Activated T-cell treated with anti-CD3 and anti-CD28 coated beads, Interleukin-2, amount 50 U/mL, for 24 hours (primary cell): ENCODE data around the gene EPM2A.
"Not testable (repeated sequence)": the region's sequence is repeated elsewhere in the genome, so short reads cannot be mapped to it uniquely, and the experiment has no call there.

Experiments used
- DNase-seq: peaks from one replicate; pipeline ENCODE4 v3.0.0-alpha.2; 2020
- H3K27ac Mint-ChIP-seq: 2 replicates; pipeline ENCODE4 v1.8.0; 2020; ENCODE audit warnings: mild to moderate bottlenecking, mixed read lengths
- H3K27me3 Mint-ChIP-seq: 2 replicates; pipeline ENCODE4 v1.8.0; 2020; ENCODE audit warnings: mixed read lengths
- H3K36me3 Mint-ChIP-seq: 2 replicates; pipeline ENCODE4 v1.8.0; 2020; ENCODE audit warnings: low read depth, mixed read lengths
- H3K4me1 Mint-ChIP-seq: 2 replicates; pipeline ENCODE4 v1.8.0; 2020; ENCODE audit warnings: low read depth, mixed read lengths
- H3K4me3 Mint-ChIP-seq: 2 replicates; pipeline ENCODE4 v1.8.0; 2020; ENCODE audit warnings: mild to moderate bottlenecking, moderate library complexity, mixed read lengths
- H3K9me3 Mint-ChIP-seq: 2 replicates; pipeline ENCODE4 v1.8.0; 2020; ENCODE audit warnings: mixed read lengths

Gene EPM2A

GRCh38 chr6:145721144-145721543 lies 14.2 kb downstream of the EPM2A start:
- H3K36me3 Mint-ChIP-seq, result peaks cover 38% of the 10 kb centered on the region
- no peak for DNase-seq
- H3K4me3 Mint-ChIP-seq, result no peak overlapping the region
- no peak overlapping the region for H3K27ac Mint-ChIP-seq
- H3K27me3 Mint-ChIP-seq, result no peaks in the 10 kb centered on the region
- peaks cover 9% of the 10 kb centered on the region for H3K4me1 Mint-ChIP-seq
- peaks cover 21% of the 10 kb centered on the region for H3K9me3 Mint-ChIP-seq

- H3K4me1 Mint-ChIP-seq, result peaks cover 3% of the 10 kb centered on the region
- no peaks in the 10 kb centered on the region for H3K27me3 Mint-ChIP-seq
- H3K36me3 Mint-ChIP-seq, result peaks cover 43% of the 10 kb centered on the region
- H3K27ac Mint-ChIP-seq, result no peak overlapping the region
- H3K9me3 Mint-ChIP-seq, result peaks cover 21% of the 10 kb centered on the region
- no peak overlapping the region for H3K4me3 Mint-ChIP-seq
- DNase-seq, result no peak
Measured at GRCh38 chr6:145715426-145715825, 19.9 kb downstream of the EPM2A start.

GRCh38 chr6:145714731-145715130 lies 20.6 kb downstream of the EPM2A start:
- Mint-ChIP-seq H3K9me3 (peaks cover 21% of the 10 kb centered on the region), H3K36me3 (peaks cover 38% of the 10 kb centered on the region), H3K27ac (no peak overlapping the region), H3K27me3 (no peaks in the 10 kb centered on the region), H3K4me1 (peaks cover 3% of the 10 kb centered on the region), H3K4me3 (no peak overlapping the region)
- no peak for DNase-seq

- Mint-ChIP-seq H3K9me3 (peaks cover 21% of the 10 kb centered on the region), H3K27me3 (no peaks in the 10 kb centered on the region), H3K4me1 (peaks cover 3% of the 10 kb centered on the region), H3K4me3 (no peak overlapping the region), H3K36me3 (peaks cover 42% of the 10 kb centered on the region), H3K27ac (no peak overlapping the region)
- DNase-seq, result no peak
Measured at GRCh38 chr6:145713773-145714172, 21.5 kb downstream of the EPM2A start.

GRCh38 chr6:145711372-145711771 lies 23.9 kb downstream of the EPM2A start:
- Mint-ChIP-seq H3K27me3 (no peaks in the 10 kb centered on the region), H3K4me3 (no peak overlapping the region), H3K4me1 (peaks cover 13% of the 10 kb centered on the region), H3K36me3 (peaks cover 41% of the 10 kb centered on the region), H3K27ac (no peak overlapping the region), H3K9me3 (peaks cover 21% of the 10 kb centered on the region)
- no peak for DNase-seq

- Mint-ChIP-seq H3K27ac (peak overlapping the region; percentile 51), H3K4me3 (no peak overlapping the region), H3K9me3 (peaks cover 6% of the 10 kb centered on the region), H3K27me3 (no peaks in the 10 kb centered on the region), H3K4me1 (peaks cover 21% of the 10 kb centered on the region), H3K36me3 (peaks cover 15% of the 10 kb centered on the region)
- DNase-seq, result no peak
Measured at GRCh38 chr6:145707397-145707796, 27.9 kb downstream of the EPM2A start.

GRCh38 chr6:145705561-145705960 lies 29.8 kb downstream of the EPM2A start:
- peaks cover 6% of the 10 kb centered on the region for H3K9me3 Mint-ChIP-seq

GRCh38 chr6:145704143-145704781 lies 31.1 kb downstream of the EPM2A start:
- H3K27ac Mint-ChIP-seq, result no peak overlapping the region
- H3K4me1 Mint-ChIP-seq, result peaks cover 21% of the 10 kb centered on the region
- peaks cover 14% of the 10 kb centered on the region for H3K36me3 Mint-ChIP-seq
- no peak overlapping the region for H3K4me3 Mint-ChIP-seq
- DNase-seq, result no peak
- H3K27me3 Mint-ChIP-seq, result no peaks in the 10 kb centered on the region
- peaks cover 6% of the 10 kb centered on the region for H3K9me3 Mint-ChIP-seq

More at GRCh38 chr6:145705561-145705960, 29.8 kb downstream of the EPM2A start:
- H3K4me1 Mint-ChIP-seq, result peaks cover 21% of the 10 kb centered on the region
- H3K27ac Mint-ChIP-seq, result no peak overlapping the region
- H3K36me3 Mint-ChIP-seq, result peaks cover 15% of the 10 kb centered on the region
- no peak overlapping the region for H3K4me3 Mint-ChIP-seq
- no peak for DNase-seq
- no peaks in the 10 kb centered on the region for H3K27me3 Mint-ChIP-seq

GRCh38 chr6:145699462-145699861 lies 35.9 kb downstream of the EPM2A start:
- no peak for DNase-seq
- H3K27me3 Mint-ChIP-seq, result no peaks in the 10 kb centered on the region
- H3K9me3 Mint-ChIP-seq, result peaks cover 10% of the 10 kb centered on the region
- peaks cover 9% of the 10 kb centered on the region for H3K36me3 Mint-ChIP-seq
- peaks cover 4% of the 10 kb centered on the region for H3K4me1 Mint-ChIP-seq
- no peak overlapping the region for H3K4me3 Mint-ChIP-seq
- H3K27ac Mint-ChIP-seq, result no peak overlapping the region

GRCh38 chr6:145697401-145697800 lies 37.9 kb downstream of the EPM2A start:
- not testable (repeated sequence) for H3K4me3 Mint-ChIP-seq, H3K27me3 Mint-ChIP-seq, DNase-seq, H3K4me1 Mint-ChIP-seq, H3K36me3 Mint-ChIP-seq, H3K27ac Mint-ChIP-seq
- peaks cover 10% of the 10 kb centered on the region for H3K9me3 Mint-ChIP-seq

GRCh38 chr6:145694083-145694737 lies 41.1 kb downstream of the EPM2A start:
- Mint-ChIP-seq H3K27ac (no peak overlapping the region), H3K27me3 (no peaks in the 10 kb centered on the region), H3K36me3 (peaks cover 9% of the 10 kb centered on the region), H3K4me1 (peaks cover 2% of the 10 kb centered on the region), H3K4me3 (no peak overlapping the region), H3K9me3 (peaks cover 12% of the 10 kb centered on the region)
- DNase-seq, result no peak

- no peak for DNase-seq
- no peak overlapping the region for H3K4me3 Mint-ChIP-seq
- no peaks in the 10 kb centered on the region for H3K27me3 Mint-ChIP-seq
- H3K9me3 Mint-ChIP-seq, result peaks cover 2% of the 10 kb centered on the region
- H3K36me3 Mint-ChIP-seq, result peaks cover 1% of the 10 kb centered on the region
- no peak overlapping the region for H3K27ac Mint-ChIP-seq
- H3K4me1 Mint-ChIP-seq, result peaks cover 2% of the 10 kb centered on the region
Measured at GRCh38 chr6:145690969-145691368, 44.4 kb downstream of the EPM2A start.

GRCh38 chr6:145689529-145689928 lies 45.8 kb downstream of the EPM2A start:
- H3K27me3 Mint-ChIP-seq, result no peaks in the 10 kb centered on the region

GRCh38 chr6:145688493-145688905 lies 46.8 kb downstream of the EPM2A start:
- Mint-ChIP-seq H3K36me3 (peaks cover 23% of the 10 kb centered on the region), H3K27ac (no peak overlapping the region), H3K27me3 (no peaks in the 10 kb centered on the region), H3K9me3 (peaks cover 2% of the 10 kb centered on the region), H3K4me3 (no peak overlapping the region), H3K4me1 (peaks cover 2% of the 10 kb centered on the region)
- no peak for DNase-seq

More at GRCh38 chr6:145689529-145689928, 45.8 kb downstream of the EPM2A start:
- Mint-ChIP-seq H3K4me3 (no peak overlapping the region), H3K27ac (no peak overlapping the region), H3K9me3 (peaks cover 2% of the 10 kb centered on the region), H3K4me1 (peaks cover 2% of the 10 kb centered on the region), H3K36me3 (peaks cover 13% of the 10 kb centered on the region)
- DNase-seq, result no peak

GRCh38 chr6:145685932-145686331 lies 49.4 kb downstream of the EPM2A start:
- Mint-ChIP-seq H3K27me3 (no peaks in the 10 kb centered on the region), H3K4me1 (peaks cover 2% of the 10 kb centered on the region), H3K9me3 (peaks cover 9% of the 10 kb centered on the region), H3K27ac (no peak overlapping the region), H3K36me3 (peaks cover 40% of the 10 kb centered on the region), H3K4me3 (no peak overlapping the region)
- DNase-seq, result no peak
